Endothelial cell of umbilical vein (primary cell): ENCODE measurements around the gene MDH2. TPM values are rescaled to one million over a fixed set of nuclear protein-coding genes. Genes with fewer than 3 reads are reported as not detected.

Source experiments
- BruUV-seq: library from RNA; stranded (reverse); fragments of 400-500 nt; replicated peaks from 2 replicates; lab custom pipeline; 2021; lab: Mats Ljungman, UMichigan
- CTCF ChIA-PET: fragments of 300-600, 350-600 bp; sonication (Branson Sonifier 250); formaldehyde crosslinking; loops from one replicate; lab custom pipeline; 2021; ENCODE audit warnings: antibody characterized with exemption, inconsistent platforms; lab: Charles Lee
- POLR2A ChIA-PET: fragments of 300-600, 350-600 bp; sonication (Branson Sonifier 250); formaldehyde crosslinking; loops from one replicate; lab custom pipeline; 2021; ENCODE audit warnings: antibody characterized with exemption, inconsistent platforms; lab: Charles Lee
- DNase-seq: peaks from one replicate; pipeline ENCODE4 v3.0.0-alpha.2; 2011; ENCODE audit warnings: low read depth, low spot score
- FAIRE-seq: peaks from 2 replicates; lab custom pipeline; 2011; peaks lifted over from hg19 to GRCh38; lab: Jason Lieb, UNC
- H2AFZ ChIP-seq: 2 replicates; pipeline ENCODE4 v1.6.0; 2012; ENCODE audit warnings: low read depth, low read length, control low read depth, inconsistent platforms
- H3K27ac ChIP-seq: 2 replicates; pipeline ENCODE4 v1.5.1; 2011; ENCODE audit warnings: low read depth, mild to moderate bottlenecking, control low read depth, low read length, moderate library complexity; ENCODE audit not compliant: insufficient read depth
- H3K27me3 ChIP-seq, 2 experiments: 2 replicates each; pipeline versions ENCODE4 v1.6.0 to v1.6.1; 2011; ENCODE audit warnings: low read length in 2 of 2, mixed read lengths in 1 of 2; ENCODE audit not compliant: control insufficient read depth in 2 of 2, insufficient read depth in 2 of 2
- H3K36me3 ChIP-seq, 2 experiments: 2 replicates in 1 of 2; 3 replicates in 1 of 2; pipeline ENCODE4 v1.5.1; 2011; ENCODE audit warnings: low read length in 2 of 2, mild to moderate bottlenecking in 1 of 2, moderate library complexity in 1 of 2; ENCODE audit not compliant: control insufficient read depth in 2 of 2, insufficient read depth in 2 of 2; ENCODE audit errors: extremely low read depth in 1 of 2
- H3K4me1 ChIP-seq: 3 replicates; pipeline ENCODE4 v1.5.1; 2011; ENCODE audit warnings: mild to moderate bottlenecking, low read length; ENCODE audit not compliant: control insufficient read depth, insufficient read depth; ENCODE audit errors: extremely low read depth
- H3K4me2 ChIP-seq: 2 replicates; pipeline ENCODE4 v1.6.1; 2011; ENCODE audit warnings: low read length, control low read depth, mixed read lengths; ENCODE audit not compliant: insufficient read depth
- H3K4me3 ChIP-seq, 3 experiments: fragments of 200-600 bp in 1 of 3; sonication (generic), shearing (Covaris generic) in 1 of 3; replicated peaks in 1 of 3; 2 replicates each; pipeline ENCODE4 v1.5.1; 2011 to 2016; ENCODE audit warnings: control low read depth in 3 of 3, low read length in 3 of 3, mild to moderate bottlenecking in 2 of 3, inconsistent platforms in 1 of 3, low read depth in 1 of 3, moderate library complexity in 1 of 3; ENCODE audit not compliant: insufficient read depth in 1 of 3
- H3K79me2 ChIP-seq: 2 replicates; pipeline ENCODE4 v1.6.0; 2012; ENCODE audit warnings: low read length, inconsistent platforms; ENCODE audit not compliant: control insufficient read depth, insufficient read depth
- H3K9ac ChIP-seq: replicated peaks from 2 replicates; pipeline ENCODE3; 2011; ENCODE audit warnings: low read length, control low read depth; ENCODE audit not compliant: insufficient read depth; ENCODE audit errors: extremely low read depth
- H3K9me1 ChIP-seq: replicated peaks from 3 replicates; pipeline ENCODE4 v1.6.0; 2011; ENCODE audit warnings: mild to moderate bottlenecking, low read length; ENCODE audit not compliant: control insufficient read depth, insufficient read depth; ENCODE audit errors: extremely low read depth
- H3K9me3 ChIP-seq: replicated peaks from 2 replicates; pipeline ENCODE4 v1.5.1; 2012; ENCODE audit warnings: low read length, inconsistent platforms; ENCODE audit not compliant: control insufficient read depth, insufficient read depth
- H4K20me1 ChIP-seq: replicated peaks from 2 replicates; pipeline ENCODE3; 2011; ENCODE audit warnings: mild to moderate bottlenecking, low read length; ENCODE audit not compliant: control insufficient read depth, insufficient read depth; ENCODE audit errors: extremely low read depth
- EZH2 ChIP-seq: IDR thresholded peaks from 2 replicates; pipeline ENCODE4 v1.6.1; 2012; ENCODE audit warnings: borderline replicate concordance, low read depth, mild to moderate bottlenecking, moderate library complexity, low read length, inconsistent platforms; ENCODE audit not compliant: severe bottlenecking
- FOS ChIP-seq: IDR thresholded peaks from 2 replicates; pipeline ENCODE4 v1.6.1; 2011; ENCODE audit warnings: mild to moderate bottlenecking, low read length, moderate library complexity, borderline replicate concordance; ENCODE audit not compliant: insufficient read depth
- GATA2 ChIP-seq: IDR thresholded peaks from 2 replicates; pipeline ENCODE4 v1.7.0; 2011; ENCODE audit warnings: low read depth, mild to moderate bottlenecking, moderate library complexity, mixed read lengths, low read length; ENCODE audit not compliant: insufficient read length, insufficient read depth
- JUN ChIP-seq: IDR thresholded peaks from 2 replicates; pipeline ENCODE4 v1.6.1; 2011; ENCODE audit warnings: borderline replicate concordance, low read depth; ENCODE audit not compliant: insufficient read length, insufficient read depth
- MYC ChIP-seq: IDR thresholded peaks from one replicate; pipeline ENCODE4 v1.6.1; 2011; ENCODE audit warnings: mild to moderate bottlenecking, low read depth, low read length
- POLR2A ChIP-seq: IDR thresholded peaks from 2 replicates; pipeline ENCODE4 v1.6.1; 2012; ENCODE audit warnings: low read depth, mild to moderate bottlenecking, control low read depth, low read length
- POLR2AphosphoS5 ChIP-seq: IDR thresholded peaks from 2 replicates; pipeline ENCODE4 v1.6.1; 2012; ENCODE audit warnings: low read depth, mild to moderate bottlenecking, control low read depth, low read length, moderate library complexity; ENCODE audit not compliant: insufficient read depth
- dilution Hi-C: fragments of 300-500 bp; cut with MboI; formaldehyde crosslinking; loops from one replicate; pipeline ENCODE4 v1.15.0; 2019; ENCODE audit warnings: low sequenced_read_pairs; ENCODE audit not compliant: extremely low pct_ligation_motif_present
- intact Hi-C: fragments of 100-400 bp; cut with micrococcal nuclease; formaldehyde crosslinking; loops from one replicate; pipeline ENCODE4 v1.10.0; 2022
- polyA plus RNA-seq, 4 experiments: library from polyadenylated mRNA; depleted of rRNA in 3 of 4; stranded (reverse) in 3 of 4; unstranded in 1 of 4; fragments of >200 nt; gene quantifications; 2 replicates each; pipeline versions ENCODE4 v1.2.1 to v1.2.3, GENCODE V29; 2011 to 2012; ENCODE audit warnings: missing spikeins in 1 of 4
- total RNA-seq: library from RNA; stranded (reverse); gene quantifications from 2 replicates; pipeline ENCODE4 v1.2.3, GENCODE V29; 2021
- TF ChIP-seq, protein P1 (sequence below): IDR thresholded peaks from 2 replicates; pipeline ENCODE4 v1.6.1; 2011; ENCODE audit not compliant: insufficient read depth, insufficient read length
- TF ChIP-seq, protein P2 (sequence below), 2 donors: IDR thresholded peaks; 1 replicate in 1 of 2; 2 replicates in 1 of 2; pipeline ENCODE4 v1.5.1; 2011; ENCODE audit warnings: low read length in 2 of 2, mild to moderate bottlenecking in 2 of 2, moderate library complexity in 2 of 2, control low read depth in 1 of 2, inconsistent platforms in 1 of 2, low read depth in 1 of 2; ENCODE audit not compliant: insufficient read depth in 1 of 2; ENCODE audit errors: extremely low read depth in 1 of 2

The MDH2 gene
- total and polyA plus RNA-seq, 2 donors (not counting 3 experiments of a cell fraction or from before 2014, with no cell fraction given): 123 to 175 TPM

DNA sequence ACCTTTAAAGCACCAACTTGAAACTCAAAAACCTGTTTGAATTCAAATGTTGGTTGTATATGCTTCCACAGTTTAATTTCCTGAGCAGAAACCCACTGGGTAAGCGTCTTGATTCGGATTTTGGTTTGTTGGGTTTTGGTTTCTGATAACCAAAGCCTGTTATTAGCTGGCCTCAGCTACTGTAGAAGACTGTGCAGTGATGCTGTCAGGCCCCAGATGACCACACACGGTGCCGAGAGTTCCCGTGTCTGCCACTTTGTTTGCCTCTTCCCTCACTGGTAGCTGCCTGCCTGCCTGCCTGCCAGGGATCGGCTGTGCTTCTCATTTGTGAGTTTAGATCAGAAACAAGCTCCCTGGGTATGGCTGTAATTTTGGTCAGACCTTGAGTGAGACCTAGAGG, 5.6 kb downstream of the MDH2 start:
- BruUV-seq: no TSS peak
- CTCF ChIA-PET: no interaction called here
- Histone ChIP-seq H3K9me1 (no peaks in the 10 kb centered on the region), H3K4me1 (peaks cover 4% of the 10 kb centered on the region), H3K36me3 (peaks cover 12% of the 10 kb centered on the region in 2 experiments), H3K79me2 (peaks cover 60% of the 10 kb centered on the region), H3K9ac (no peak overlapping the region), H2AFZ (no peak overlapping the region), H3K27ac (no peak overlapping the region), H3K4me3 (no peak overlapping the region), H3K9me3 (no peaks in the 10 kb centered on the region), H3K27me3 (no peaks in the 10 kb centered on the region), H4K20me1 (no peaks in the 10 kb centered on the region), H3K4me2 (no peak overlapping the region)
- POLR2A ChIA-PET: no interaction called here
- TF ChIP-seq POLR2AphosphoS5 (no peak), JUN (no peak), GATA2 (no peak), MYC (no peak)
- TF ChIP-seq, protein P1, sequence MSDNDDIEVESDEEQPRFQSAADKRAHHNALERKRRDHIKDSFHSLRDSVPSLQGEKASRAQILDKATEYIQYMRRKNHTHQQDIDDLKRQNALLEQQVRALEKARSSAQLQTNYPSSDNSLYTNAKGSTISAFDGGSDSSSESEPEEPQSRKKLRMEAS: no peak
- DNase-seq: no peak
- dilution Hi-C loops: no loop called here
- intact Hi-C loops: no loop called here
- no peak for FAIRE-seq

DNA sequence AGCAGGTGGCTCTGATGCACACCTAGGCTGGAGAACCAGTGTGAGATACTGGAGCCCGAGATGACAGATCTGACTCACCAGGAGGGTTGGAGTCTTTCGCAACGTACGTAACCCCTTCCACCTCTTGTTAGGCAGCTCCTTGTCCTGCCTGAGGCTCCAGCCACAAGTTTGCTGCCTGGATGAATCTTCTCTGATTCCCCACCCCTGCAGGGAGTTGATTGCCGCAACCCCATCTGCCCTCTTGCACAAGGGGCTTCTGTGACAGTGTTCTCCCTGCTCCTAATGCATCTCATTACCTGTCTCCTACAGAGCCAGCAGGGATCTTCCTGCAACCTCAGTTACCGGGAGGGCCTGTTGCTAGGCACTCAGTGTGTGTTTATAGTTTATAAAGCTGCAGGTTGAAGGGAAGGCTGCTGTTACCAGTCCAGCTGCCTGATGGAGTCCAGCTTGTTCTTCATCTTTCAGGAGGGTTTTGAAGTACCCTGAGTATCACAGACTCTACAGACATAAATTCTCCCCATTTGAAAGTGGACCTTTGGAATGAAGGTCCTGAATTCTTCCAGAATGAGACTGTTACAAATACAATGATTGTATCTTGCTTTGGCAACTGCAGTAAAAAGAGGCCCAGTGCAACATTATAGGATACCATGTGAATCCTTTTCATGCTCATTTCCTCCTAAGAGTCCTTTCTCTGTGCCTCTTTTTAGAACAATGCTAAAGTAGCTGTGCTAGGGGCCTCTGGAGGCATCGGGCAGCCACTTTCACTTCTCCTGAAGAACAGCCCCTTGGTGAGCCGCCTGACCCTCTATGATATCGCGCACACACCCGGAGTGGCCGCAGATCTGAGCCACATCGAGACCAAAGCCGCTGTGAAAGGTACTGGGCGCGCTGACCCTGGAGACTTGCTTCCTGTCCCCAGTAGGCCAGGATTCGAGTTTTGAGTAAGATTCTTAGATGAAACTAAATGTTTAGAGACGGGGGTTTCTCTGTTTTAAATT, 6.5 kb downstream of the MDH2 start:
- H3K9ac ChIP-seq: no peak overlapping the region
- H3K36me3 ChIP-seq: peaks cover 14 to 17% of the 10 kb centered on the region in 2 experiments
- H4K20me1 ChIP-seq: no peaks in the 10 kb centered on the region
- dilution Hi-C loops: no loop called here
- H3K9me3 ChIP-seq: no peaks in the 10 kb centered on the region
- BruUV-seq: no TSS peak
- no peak for FAIRE-seq
- DNase-seq: no peak
- no peak overlapping the region for H3K4me3 ChIP-seq
- CTCF ChIA-PET: no interaction called here
- intact Hi-C loops: no loop called here
- peaks cover 50% of the 10 kb centered on the region for H3K79me2 ChIP-seq
- no peak overlapping the region for H2AFZ ChIP-seq
- no peaks in the 10 kb centered on the region for H3K27me3 ChIP-seq
- POLR2A ChIA-PET: no interaction called here
- no peaks in the 10 kb centered on the region for H3K9me1 ChIP-seq
- no peak for TF ChIP-seq POLR2A
- TF ChIP-seq EZH2: no peak
- TF ChIP-seq, protein P2, sequence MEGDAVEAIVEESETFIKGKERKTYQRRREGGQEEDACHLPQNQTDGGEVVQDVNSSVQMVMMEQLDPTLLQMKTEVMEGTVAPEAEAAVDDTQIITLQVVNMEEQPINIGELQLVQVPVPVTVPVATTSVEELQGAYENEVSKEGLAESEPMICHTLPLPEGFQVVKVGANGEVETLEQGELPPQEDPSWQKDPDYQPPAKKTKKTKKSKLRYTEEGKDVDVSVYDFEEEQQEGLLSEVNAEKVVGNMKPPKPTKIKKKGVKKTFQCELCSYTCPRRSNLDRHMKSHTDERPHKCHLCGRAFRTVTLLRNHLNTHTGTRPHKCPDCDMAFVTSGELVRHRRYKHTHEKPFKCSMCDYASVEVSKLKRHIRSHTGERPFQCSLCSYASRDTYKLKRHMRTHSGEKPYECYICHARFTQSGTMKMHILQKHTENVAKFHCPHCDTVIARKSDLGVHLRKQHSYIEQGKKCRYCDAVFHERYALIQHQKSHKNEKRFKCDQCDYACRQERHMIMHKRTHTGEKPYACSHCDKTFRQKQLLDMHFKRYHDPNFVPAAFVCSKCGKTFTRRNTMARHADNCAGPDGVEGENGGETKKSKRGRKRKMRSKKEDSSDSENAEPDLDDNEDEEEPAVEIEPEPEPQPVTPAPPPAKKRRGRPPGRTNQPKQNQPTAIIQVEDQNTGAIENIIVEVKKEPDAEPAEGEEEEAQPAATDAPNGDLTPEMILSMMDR (IDR thresholded peaks at IDR 0.05; ENCODE audit: extremely low read depth in 1 of 2, insufficient read depth in 1 of 2, low read depth in 1 of 2, low read length in 2 of 2): no peak
- TF ChIP-seq FOS: no peak
- TF ChIP-seq JUN: no peak
- TF ChIP-seq, protein P1: no peak
- no peak overlapping the region for H3K4me2 ChIP-seq
- no peak overlapping the region for H3K27ac ChIP-seq
- no peaks in the 10 kb centered on the region for H3K4me1 ChIP-seq
